ENCODE results near the gene MLKL.
"Not testable (repeated sequence)": the region's sequence is repeated elsewhere in the genome, so short reads cannot be mapped to it uniquely, and the experiment has no call there.

MLKL gene

DNA sequence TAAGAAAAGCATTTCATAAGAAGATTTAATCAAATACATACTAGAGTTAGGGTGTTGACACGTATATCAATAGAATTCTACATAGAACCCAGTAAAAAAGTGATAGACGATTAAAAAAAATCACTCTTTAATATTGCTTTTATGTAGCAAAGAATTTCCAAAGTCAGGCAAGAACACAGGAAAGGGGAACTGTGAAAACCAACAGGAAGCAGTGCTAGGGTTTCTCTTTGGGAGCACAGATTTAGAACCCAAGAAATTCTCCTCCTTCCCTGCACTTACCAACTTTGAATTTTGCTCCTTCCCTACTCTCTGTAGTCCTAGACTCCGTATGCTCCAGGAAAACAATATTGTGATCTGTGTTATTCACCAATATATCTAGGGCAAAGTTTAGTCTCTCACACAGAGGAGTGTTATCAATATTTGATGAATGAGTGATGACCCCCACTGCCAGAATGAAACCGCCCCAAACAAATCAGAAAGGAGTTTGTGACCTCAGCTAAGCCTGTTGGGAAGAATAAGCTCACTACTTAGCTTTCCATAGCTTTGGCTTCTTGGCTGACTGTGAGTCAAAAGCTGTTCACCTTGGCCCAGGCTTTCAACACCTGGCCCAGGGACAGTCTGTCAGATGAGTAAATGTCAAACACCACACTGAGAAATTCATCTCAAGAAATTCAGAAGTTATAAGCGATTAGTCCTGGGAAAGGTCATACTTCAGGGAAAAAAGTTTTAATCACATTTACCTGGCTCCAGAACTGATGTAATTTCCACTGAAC, 42.6 kb downstream of the MLKL start:
- peaks cover 98% of the 10 kb centered on the region for H3K79me2 ChIP-seq (ENCODE audit: insufficient read depth, low read length)
- H3K36me3 ChIP-seq (ENCODE audit: insufficient read depth, low read length), result peaks cover 96% of the 10 kb centered on the region
- H3K4me3 ChIP-seq (ENCODE audit: low read depth in 1 of 2, low read length in 2 of 2), result no peak overlapping the region

DNA sequence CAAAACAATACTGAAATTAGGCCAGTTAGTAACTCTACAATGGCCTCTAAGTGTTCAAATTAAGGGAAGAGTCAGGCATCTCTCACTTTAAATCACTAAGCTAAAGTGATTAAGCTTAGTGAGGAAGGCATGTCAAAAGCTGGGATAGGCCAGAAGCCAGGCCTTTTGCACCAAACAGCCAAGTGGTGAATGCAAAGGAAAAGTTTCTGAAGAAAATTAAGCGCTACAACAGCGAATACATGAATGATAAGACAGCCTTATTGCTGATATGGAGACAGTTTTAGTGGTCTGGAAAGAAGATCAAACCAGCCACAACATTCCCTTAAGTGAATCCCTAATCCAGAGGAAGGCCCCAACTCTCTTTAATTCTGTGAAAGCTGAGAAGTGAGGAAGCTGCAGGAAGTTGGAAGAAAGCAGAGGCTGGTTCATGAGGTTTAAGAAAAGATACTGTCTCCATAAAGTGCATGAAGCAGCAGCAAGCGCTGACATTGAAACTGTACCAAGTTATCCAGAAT, 46.1 kb downstream of the MLKL start:
- peaks cover 96% of the 10 kb centered on the region for H3K36me3 ChIP-seq (ENCODE audit: insufficient read depth, low read length)

More for the DNA sequence above, 42.6 kb downstream of the MLKL start:
- Histone ChIP-seq H3K9me3 (ENCODE audit: insufficient read depth, low read length, severe bottlenecking) (no peaks in the 10 kb centered on the region), H2AFZ (ENCODE audit: low read depth, low read length) (no peak overlapping the region), H3K27me3 (ENCODE audit: insufficient read depth, low read length, poor library complexity) (no peaks in the 10 kb centered on the region), H3K9ac (ENCODE audit: low read depth, low read length) (no peak overlapping the region), H3K4me1 (ENCODE audit: insufficient read depth, low read length) (peaks cover 72% of the 10 kb centered on the region), H4K20me1 (ENCODE audit: insufficient read depth, low read length) (peaks cover 97% of the 10 kb centered on the region), H3K4me2 (ENCODE audit: insufficient read depth, low read length) (peak overlapping the region; percentile 64), H3K27ac (ENCODE audit: low read length) (no peak overlapping the region)
- no peak for ATAC-seq (ENCODE audit: insufficient read depth, low read depth)
- TF ChIP-seq, protein P1, sequence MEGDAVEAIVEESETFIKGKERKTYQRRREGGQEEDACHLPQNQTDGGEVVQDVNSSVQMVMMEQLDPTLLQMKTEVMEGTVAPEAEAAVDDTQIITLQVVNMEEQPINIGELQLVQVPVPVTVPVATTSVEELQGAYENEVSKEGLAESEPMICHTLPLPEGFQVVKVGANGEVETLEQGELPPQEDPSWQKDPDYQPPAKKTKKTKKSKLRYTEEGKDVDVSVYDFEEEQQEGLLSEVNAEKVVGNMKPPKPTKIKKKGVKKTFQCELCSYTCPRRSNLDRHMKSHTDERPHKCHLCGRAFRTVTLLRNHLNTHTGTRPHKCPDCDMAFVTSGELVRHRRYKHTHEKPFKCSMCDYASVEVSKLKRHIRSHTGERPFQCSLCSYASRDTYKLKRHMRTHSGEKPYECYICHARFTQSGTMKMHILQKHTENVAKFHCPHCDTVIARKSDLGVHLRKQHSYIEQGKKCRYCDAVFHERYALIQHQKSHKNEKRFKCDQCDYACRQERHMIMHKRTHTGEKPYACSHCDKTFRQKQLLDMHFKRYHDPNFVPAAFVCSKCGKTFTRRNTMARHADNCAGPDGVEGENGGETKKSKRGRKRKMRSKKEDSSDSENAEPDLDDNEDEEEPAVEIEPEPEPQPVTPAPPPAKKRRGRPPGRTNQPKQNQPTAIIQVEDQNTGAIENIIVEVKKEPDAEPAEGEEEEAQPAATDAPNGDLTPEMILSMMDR (IDR thresholded peaks at IDR 0.05; ENCODE audit: borderline replicate concordance, extremely low read depth, low read length, poor library complexity, severe bottlenecking), result no peak
- no peak for TF ChIP-seq EZH2 (IDR thresholded peaks at IDR 0.05; ENCODE audit: borderline replicate concordance, low read depth, low read length, severe bottlenecking)
- DNase-seq, result no peak

DNA sequence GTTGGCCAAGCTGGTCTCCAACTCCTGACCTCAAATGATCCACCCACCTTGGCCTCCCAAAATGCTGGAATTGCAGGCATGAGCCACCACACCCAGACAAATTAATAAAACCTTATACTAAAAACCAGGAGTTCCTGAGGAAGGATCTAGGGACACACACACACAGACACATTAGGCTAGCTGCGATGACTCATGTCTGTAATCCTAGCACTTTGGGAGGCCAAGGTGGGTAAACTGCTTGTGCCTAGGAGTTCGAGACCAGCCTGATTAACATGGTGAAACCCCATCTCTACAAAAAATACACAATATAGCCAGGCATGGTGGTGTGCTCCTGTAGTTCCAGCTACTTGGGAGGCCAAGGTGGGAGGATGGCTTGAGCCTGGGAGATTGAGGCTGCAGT, 47.8 kb downstream of the MLKL start:
- H3K36me3 ChIP-seq (ENCODE audit: insufficient read depth, low read length), result peaks cover 96% of the 10 kb centered on the region
- not testable (repeated sequence) for H3K27me3 ChIP-seq (ENCODE audit: insufficient read depth, low read length, poor library complexity); H3K9me3 ChIP-seq (ENCODE audit: insufficient read depth, low read length, severe bottlenecking); H3K4me2 ChIP-seq (ENCODE audit: insufficient read depth, low read length); H3K9ac ChIP-seq (ENCODE audit: low read depth, low read length); DNase-seq; ATAC-seq (ENCODE audit: insufficient read depth, low read depth); H2AFZ ChIP-seq (ENCODE audit: low read depth, low read length); H3K4me3 ChIP-seq (ENCODE audit: low read depth in 1 of 2, low read length in 2 of 2); H3K27ac ChIP-seq (ENCODE audit: low read length)
- peaks cover 93% of the 10 kb centered on the region for H4K20me1 ChIP-seq (ENCODE audit: insufficient read depth, low read length)
- peaks cover 26% of the 10 kb centered on the region for H3K4me1 ChIP-seq (ENCODE audit: insufficient read depth, low read length)
- peaks cover 99% of the 10 kb centered on the region for H3K79me2 ChIP-seq (ENCODE audit: insufficient read depth, low read length)

More for the DNA sequence above, 46.1 kb downstream of the MLKL start:
- no peak overlapping the region for H2AFZ ChIP-seq (ENCODE audit: low read depth, low read length)
- peaks cover 43% of the 10 kb centered on the region for H3K4me1 ChIP-seq (ENCODE audit: insufficient read depth, low read length)
- H3K27me3 ChIP-seq (ENCODE audit: insufficient read depth, low read length, poor library complexity), result no peaks in the 10 kb centered on the region
- H3K4me2 ChIP-seq (ENCODE audit: insufficient read depth, low read length), result peak overlapping the region; percentile 1; the same call in 1 of the 2 replicates
- no peaks in the 10 kb centered on the region for H3K9me3 ChIP-seq (ENCODE audit: insufficient read depth, low read length, severe bottlenecking)
- H3K79me2 ChIP-seq (ENCODE audit: insufficient read depth, low read length), result peaks cover 99% of the 10 kb centered on the region
- no peak overlapping the region for H3K4me3 ChIP-seq (ENCODE audit: low read depth in 1 of 2, low read length in 2 of 2)
- no peak overlapping the region for H3K27ac ChIP-seq (ENCODE audit: low read length)
- ATAC-seq (ENCODE audit: insufficient read depth, low read depth), result no peak
- peaks cover 99% of the 10 kb centered on the region for H4K20me1 ChIP-seq (ENCODE audit: insufficient read depth, low read length)
- no peak for DNase-seq
- H3K9ac ChIP-seq (ENCODE audit: low read depth, low read length), result no peak overlapping the region
- TF ChIP-seq, protein P1 (IDR thresholded peaks at IDR 0.05; ENCODE audit: borderline replicate concordance, extremely low read depth, low read length, poor library complexity, severe bottlenecking), result no peak
- TF ChIP-seq EZH2 (IDR thresholded peaks at IDR 0.05; ENCODE audit: borderline replicate concordance, low read depth, low read length, severe bottlenecking), result no peak

DNA sequence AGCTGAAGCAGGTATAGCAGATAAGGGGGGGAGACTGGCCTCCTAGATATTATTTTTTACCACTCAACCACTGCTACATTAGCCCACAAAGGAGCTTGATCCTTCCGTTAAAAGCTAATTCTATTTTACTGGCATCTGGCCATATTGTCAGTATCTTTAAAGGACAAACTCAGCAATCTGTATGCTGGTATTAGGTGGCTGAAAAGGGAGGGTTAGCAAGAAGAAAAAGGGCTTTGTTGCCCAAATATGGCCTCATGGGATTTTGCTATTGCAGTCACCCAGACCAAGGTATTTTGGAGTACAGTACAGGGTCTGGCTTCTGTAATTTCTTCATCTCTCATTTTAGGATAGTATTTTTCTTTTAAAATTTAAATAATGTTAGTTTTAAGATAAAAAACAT, 48.4 kb downstream of the MLKL start:
- ATAC-seq (ENCODE audit: insufficient read depth, low read depth) (no peak), DNase-seq (no peak)
- no peak overlapping the region for H3K27ac ChIP-seq (ENCODE audit: low read length)
- peaks cover 22% of the 10 kb centered on the region for H3K4me1 ChIP-seq (ENCODE audit: insufficient read depth, low read length)
- peaks cover 96% of the 10 kb centered on the region for H3K36me3 ChIP-seq (ENCODE audit: insufficient read depth, low read length)
- no peak overlapping the region for H2AFZ ChIP-seq (ENCODE audit: low read depth, low read length)
- peaks cover 93% of the 10 kb centered on the region for H4K20me1 ChIP-seq (ENCODE audit: insufficient read depth, low read length)
- TF ChIP-seq, protein P1 (IDR thresholded peaks at IDR 0.05; ENCODE audit: borderline replicate concordance, extremely low read depth, low read length, poor library complexity, severe bottlenecking), result no peak
- no peak for TF ChIP-seq EZH2 (IDR thresholded peaks at IDR 0.05; ENCODE audit: borderline replicate concordance, low read depth, low read length, severe bottlenecking)
- no peak overlapping the region for H3K4me2 ChIP-seq (ENCODE audit: insufficient read depth, low read length)
- H3K27me3 ChIP-seq (ENCODE audit: insufficient read depth, low read length, poor library complexity), result no peaks in the 10 kb centered on the region
- H3K4me3 ChIP-seq (ENCODE audit: low read depth in 1 of 2, low read length in 2 of 2), result no peak overlapping the region
- peaks cover 99% of the 10 kb centered on the region for H3K79me2 ChIP-seq (ENCODE audit: insufficient read depth, low read length)
- no peak overlapping the region for H3K9ac ChIP-seq (ENCODE audit: low read depth, low read length)
- no peaks in the 10 kb centered on the region for H3K9me3 ChIP-seq (ENCODE audit: insufficient read depth, low read length, severe bottlenecking)
